Dermis microvascular lymphatic vessel endothelial cell (primary cell): ENCODE results near the gene ZP2. TPM values are rescaled to one million over a fixed set of nuclear protein-coding genes. Genes with fewer than 3 reads are reported as not detected.
"Not testable (repeated sequence)": the region's sequence is repeated elsewhere in the genome, so short reads cannot be mapped to it uniquely, and the experiment has no call there.

Experiments used
- DNase-seq, 2 donors: peaks; one replicate each; pipeline versions ENCODE4 v3.0.0 to v3.0.0-alpha.2; 2010; ENCODE audit warnings: low read depth in 2 of 2
- total RNA-seq: library from RNA; depleted of rRNA; stranded (reverse); fragments of >200 nt; gene quantifications from 2 replicates; pipeline ENCODE4 v1.2.1, GENCODE V29; 2014

Gene ZP2
- total RNA-seq, 1 donor from 2014 or later, result not detected

- no peak for DNase-seq
Measured at GRCh38 chr16:21175397-21175796, 36.0 kb downstream of the ZP2 start.

- DNase-seq, result no peak
Measured at GRCh38 chr16:21172650-21173049, 38.7 kb downstream of the ZP2 start.

- not testable (repeated sequence) for DNase-seq
Measured at GRCh38 chr16:21170116-21170515, 41.3 kb downstream of the ZP2 start.

- no peak for DNase-seq
Measured at GRCh38 chr16:21169249-21169981, 42.0 kb downstream of the ZP2 start.

GRCh38 chr16:21167929-21168602, 43.3 kb downstream of the ZP2 start:
- DNase-seq, result no peak

GRCh38 chr16:21167360-21167759, 44.0 kb downstream of the ZP2 start:
- no peak for DNase-seq

GRCh38 chr16:21166561-21166961, 44.8 kb downstream of the ZP2 start:
- no peak for DNase-seq

GRCh38 chr16:21164521-21165168, 46.7 kb downstream of the ZP2 start:
- DNase-seq, result no peak

GRCh38 chr16:21163576-21163975, 47.8 kb downstream of the ZP2 start:
- no peak for DNase-seq

- DNase-seq, result no peak
Measured at GRCh38 chr16:21162661-21163151, 48.7 kb downstream of the ZP2 start.

GRCh38 chr16:21161211-21161610, 50.2 kb downstream of the ZP2 start:
- no peak for DNase-seq

GRCh38 chr16:21160276-21160675, 51.1 kb downstream of the ZP2 start:
- no peak for DNase-seq

GRCh38 chr16:21159281-21159951, 52.0 kb downstream of the ZP2 start:
- DNase-seq, result no peak

- peak in 1 of 2 donors; percentile 52 for DNase-seq
Measured at GRCh38 chr16:21158208-21159110, 52.9 kb downstream of the ZP2 start, which contains the start of gene LDAF1. TSS of gene LDAF1 (plus strand) at chr16:21158674. CDS start at chr16:21161183, 2,509 bp downstream.

- DNase-seq, result no peak
Measured at GRCh38 chr16:21157632-21158031, 53.7 kb downstream of the ZP2 start.

GRCh38 chr16:21156767-21157467, 54.5 kb downstream of the ZP2 start:
- peak; percentile 45 to 75 for DNase-seq

- not testable (repeated sequence) for DNase-seq
Measured at GRCh38 chr16:21156011-21156410, 55.4 kb downstream of the ZP2 start.

- not testable (repeated sequence) for DNase-seq
Measured at GRCh38 chr16:21153124-21153729, 58.1 kb downstream of the ZP2 start.
